PC-9 (cell line): Measurements from ENCODE around the gene XCL2. TPM values are rescaled to one million over a fixed set of nuclear protein-coding genes. Genes with fewer than 3 reads are reported as not detected.
A peak's percentile ranks its signal among the peaks of the same experiment; 100 is the strongest.

Source experiments
- BruUV-seq: library from RNA; stranded (reverse); fragments of 400-500 nt; replicated peaks from 2 replicates; lab custom pipeline; 2021; lab: Mats Ljungman, UMichigan
- CTCF ChIA-PET: fragments of 300-600 bp; sonication (Branson Sonifier 250); formaldehyde crosslinking; loops from one replicate; lab custom pipeline; 2022; ENCODE audit warnings: antibody characterized with exemption; lab: Charles Lee
- POLR2A ChIA-PET: fragments of 300-600 bp; sonication (Branson Sonifier 250); formaldehyde crosslinking; loops from one replicate; lab custom pipeline; 2022; ENCODE audit warnings: antibody characterized with exemption; ENCODE audit not compliant: unreplicated experiment; lab: Charles Lee
- DNase-seq, 2 experiments: peaks; one replicate each; pipeline versions ENCODE4 v3.0.0 to v3.0.0-alpha.2; 2015 to 2022; ENCODE audit warnings: mixed read lengths in 1 of 2
- H2AFZ ChIP-seq: fragments of 200-600 bp; sonication (generic); 2 replicates; pipeline ENCODE4 v1.8.1; 2017; ENCODE audit warnings: antibody characterized with exemption
- H3F3A ChIP-seq: fragments of 200-600 bp; sonication (generic); 2 replicates; pipeline ENCODE4 v1.8.1; 2017; ENCODE audit warnings: antibody characterized with exemption, mild to moderate bottlenecking, low read depth; ENCODE audit not compliant: insufficient read depth
- H3K27ac ChIP-seq: fragments of 200-600 bp; sonication (generic); 2 replicates; pipeline ENCODE4 v1.6.1; 2016; ENCODE audit warnings: mixed run types
- H3K27me3 ChIP-seq: fragments of 200-600 bp; sonication (generic); 2 replicates; pipeline ENCODE4 v1.6.1; 2016; ENCODE audit warnings: low read depth, mixed run types; ENCODE audit not compliant: insufficient read depth
- H3K36me3 ChIP-seq: fragments of 200-600 bp; sonication (generic); 2 replicates; pipeline ENCODE4 v1.6.1; 2016; ENCODE audit warnings: low read depth, mixed run types
- H3K4me1 ChIP-seq: fragments of 200-600 bp; sonication (generic); replicated peaks from 2 replicates; pipeline ENCODE4 v1.6.1; 2016; ENCODE audit warnings: mixed run types; ENCODE audit not compliant: insufficient read depth
- H3K4me2 ChIP-seq: fragments of 200-600 bp; sonication (generic); 2 replicates; pipeline ENCODE4 v1.6.1; 2017; ENCODE audit warnings: mixed run types
- H3K4me3 ChIP-seq: fragments of 200-600 bp; sonication (generic); 2 replicates; pipeline ENCODE4 v1.6.1; 2016; ENCODE audit warnings: mixed run types
- H3K79me2 ChIP-seq: fragments of 200-600 bp; sonication (generic); 2 replicates; pipeline ENCODE4 v1.6.1; 2017; ENCODE audit warnings: low read depth, mixed run types
- H3K9me2 ChIP-seq: fragments of 200-600 bp; sonication (generic); 2 replicates; pipeline ENCODE4 v1.8.1; 2017; ENCODE audit warnings: mild to moderate bottlenecking; ENCODE audit not compliant: insufficient read depth
- H3K9me3 ChIP-seq: fragments of 200-600 bp; sonication (generic); 2 replicates; pipeline ENCODE4 v1.8.1; 2016; ENCODE audit warnings: low read depth; ENCODE audit not compliant: insufficient read depth
- H4K20me1 ChIP-seq: fragments of 200-600 bp; sonication (generic); 2 replicates; pipeline ENCODE4 v1.8.1; 2017; ENCODE audit not compliant: insufficient read depth
- EZH2 ChIP-seq: fragments of 200-600 bp; sonication (generic); IDR thresholded peaks from 2 replicates; pipeline ENCODE4 v1.8.0; 2017; ENCODE audit warnings: antibody characterized with exemption, low read depth
- intact Hi-C: fragments of 100-400 bp; cut with micrococcal nuclease; formaldehyde crosslinking; loops from one replicate; pipeline ENCODE4 v1.10.0; 2022; ENCODE audit not compliant: unreplicated experiment
- total RNA-seq: library from RNA; stranded (reverse); gene quantifications from 2 replicates; pipeline ENCODE4 v1.2.3, GENCODE V29; 2021
- TF ChIP-seq, protein P1 (sequence below): fragments of 200-600 bp; sonication (generic); conservative IDR thresholded peaks from 2 replicates; pipeline ENCODE4 v1.6.1; 2017; ENCODE audit warnings: mixed run types, antibody characterized with exemption, mild to moderate bottlenecking, moderate library complexity

XCL2 gene
- total RNA-seq, 1 experiment from 2014 or later, result not detected

GRCh38 chr1:168570652-168571051 lies 26.9 kb upstream of the XCL2 start:
- no peak for DNase-seq
- Histone ChIP-seq H3K9me2 (no peaks in the 10 kb centered on the region), H3K4me1 (no peaks in the 10 kb centered on the region), H3K4me2 (no peak overlapping the region), H3F3A (no peaks in the 10 kb centered on the region), H3K79me2 (no peaks in the 10 kb centered on the region), H3K27me3 (no peaks in the 10 kb centered on the region), H3K4me3 (no peak overlapping the region), H4K20me1 (no peaks in the 10 kb centered on the region), H3K36me3 (no peaks in the 10 kb centered on the region), H3K9me3 (no peaks in the 10 kb centered on the region), H3K27ac (no peak overlapping the region), H2AFZ (0 out of 2 replicates have a peak overlapping the region, but pooled peaks have one; percentile 43)
- TF ChIP-seq, protein P1, sequence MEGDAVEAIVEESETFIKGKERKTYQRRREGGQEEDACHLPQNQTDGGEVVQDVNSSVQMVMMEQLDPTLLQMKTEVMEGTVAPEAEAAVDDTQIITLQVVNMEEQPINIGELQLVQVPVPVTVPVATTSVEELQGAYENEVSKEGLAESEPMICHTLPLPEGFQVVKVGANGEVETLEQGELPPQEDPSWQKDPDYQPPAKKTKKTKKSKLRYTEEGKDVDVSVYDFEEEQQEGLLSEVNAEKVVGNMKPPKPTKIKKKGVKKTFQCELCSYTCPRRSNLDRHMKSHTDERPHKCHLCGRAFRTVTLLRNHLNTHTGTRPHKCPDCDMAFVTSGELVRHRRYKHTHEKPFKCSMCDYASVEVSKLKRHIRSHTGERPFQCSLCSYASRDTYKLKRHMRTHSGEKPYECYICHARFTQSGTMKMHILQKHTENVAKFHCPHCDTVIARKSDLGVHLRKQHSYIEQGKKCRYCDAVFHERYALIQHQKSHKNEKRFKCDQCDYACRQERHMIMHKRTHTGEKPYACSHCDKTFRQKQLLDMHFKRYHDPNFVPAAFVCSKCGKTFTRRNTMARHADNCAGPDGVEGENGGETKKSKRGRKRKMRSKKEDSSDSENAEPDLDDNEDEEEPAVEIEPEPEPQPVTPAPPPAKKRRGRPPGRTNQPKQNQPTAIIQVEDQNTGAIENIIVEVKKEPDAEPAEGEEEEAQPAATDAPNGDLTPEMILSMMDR, result no peak
- no peak for TF ChIP-seq EZH2
- BruUV-seq, result no TSS peak
- intact Hi-C loops, result loop anchor here (5.0 kb wide), 1 partner anchor 128 kb away; no protein-coding TSS in a partner anchor
- ChIA-PET POLR2A (no interaction called here), CTCF (no interaction called here)

DNA sequence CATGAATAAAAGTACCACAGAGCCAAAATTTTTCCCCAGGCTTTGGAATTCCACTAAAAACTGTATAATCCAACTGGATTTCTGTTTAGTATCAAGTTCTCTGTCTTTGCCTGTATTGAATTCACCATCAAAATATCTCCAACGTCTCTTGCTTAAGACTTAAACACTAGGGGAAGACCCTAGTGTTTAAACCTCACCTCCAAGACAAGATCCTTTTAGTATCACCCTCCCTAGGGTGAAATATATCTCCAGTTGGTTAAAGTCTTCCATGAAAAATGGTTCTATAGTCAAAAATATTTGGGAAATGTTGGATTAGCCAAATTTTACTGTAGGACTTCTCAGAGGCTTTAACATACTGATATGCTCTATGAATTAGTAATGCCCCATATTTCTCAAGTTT lies 24.5 kb upstream of the XCL2 start:
- no TSS peak for BruUV-seq
- CTCF ChIA-PET, result no interaction called here

DNA sequence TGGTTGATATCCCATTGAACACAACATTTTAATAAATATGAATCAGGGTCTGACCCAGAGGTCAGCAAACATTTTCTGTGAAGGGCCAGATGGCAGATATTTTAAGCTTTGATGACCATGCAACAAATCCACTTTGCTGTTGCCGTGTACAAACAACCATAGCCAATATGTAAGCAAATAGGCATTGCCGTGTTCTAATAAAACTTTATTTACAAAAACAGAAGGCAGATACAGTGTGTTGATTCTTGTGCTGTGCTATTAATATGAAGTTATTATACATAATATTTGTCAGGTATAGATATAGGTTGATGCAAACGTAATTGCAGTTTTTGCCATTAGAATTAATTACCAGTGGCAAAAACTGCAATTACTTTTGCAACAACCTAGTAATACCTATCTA lies 23.8 kb upstream of the XCL2 start:
- H3F3A ChIP-seq, result no peaks in the 10 kb centered on the region
- no peaks in the 10 kb centered on the region for H3K4me1 ChIP-seq
- no peaks in the 10 kb centered on the region for H3K9me3 ChIP-seq
- no peak for DNase-seq
- CTCF ChIA-PET, result no interaction called here
- H3K27ac ChIP-seq, result no peak overlapping the region
- no peaks in the 10 kb centered on the region for H4K20me1 ChIP-seq
- no peaks in the 10 kb centered on the region for H3K79me2 ChIP-seq
- TF ChIP-seq, protein P1, result no peak
- no peak for TF ChIP-seq EZH2
- no peak overlapping the region for H3K4me2 ChIP-seq
- no peaks in the 10 kb centered on the region for H3K27me3 ChIP-seq
- H2AFZ ChIP-seq, result 0 out of 2 replicates have a peak overlapping the region, but pooled peaks have one; percentile 26
- H3K36me3 ChIP-seq, result no peaks in the 10 kb centered on the region
- POLR2A ChIA-PET, result no interaction called here
- no TSS peak for BruUV-seq
- no peak overlapping the region for H3K4me3 ChIP-seq
- no peaks in the 10 kb centered on the region for H3K9me2 ChIP-seq
- intact Hi-C loops, result no loop called here

More for the DNA sequence above, 24.5 kb upstream of the XCL2 start:
- no peak overlapping the region for H2AFZ ChIP-seq
- no peaks in the 10 kb centered on the region for H3K27me3 ChIP-seq
- H3K27ac ChIP-seq, result no peak overlapping the region
- H4K20me1 ChIP-seq, result no peaks in the 10 kb centered on the region
- H3K9me3 ChIP-seq, result no peaks in the 10 kb centered on the region
- no peaks in the 10 kb centered on the region for H3K9me2 ChIP-seq
- no peak for DNase-seq
- H3K79me2 ChIP-seq, result no peaks in the 10 kb centered on the region
- TF ChIP-seq EZH2, result no peak
- TF ChIP-seq, protein P1, result no peak
- H3F3A ChIP-seq, result no peaks in the 10 kb centered on the region
- intact Hi-C loops, result no loop called here
- H3K4me3 ChIP-seq, result no peak overlapping the region
- POLR2A ChIA-PET, result no interaction called here
- H3K4me2 ChIP-seq, result no peak overlapping the region
- H3K36me3 ChIP-seq, result no peaks in the 10 kb centered on the region
- H3K4me1 ChIP-seq, result no peaks in the 10 kb centered on the region
